OCI-LY1 (cell line): ENCODE measurements around the gene AKR1C3.
"Not testable (repeated sequence)": the region's sequence is repeated elsewhere in the genome, so short reads cannot be mapped to it uniquely, and the experiment has no call there.

Experiments
- H2AFZ ChIP-seq: fragments of 200-600 bp; sonication (generic), shearing (Covaris generic); 2 replicates; pipeline ENCODE4 v1.6.0; 2014; ENCODE audit warnings: antibody characterized with exemption, mild to moderate bottlenecking, low read length
- H3F3A ChIP-seq: fragments of 200-600 bp; sonication (generic), shearing (Covaris generic); 2 replicates; pipeline ENCODE4 v1.6.0; 2014; ENCODE audit warnings: mild to moderate bottlenecking, antibody characterized with exemption, low read length, moderate library complexity; ENCODE audit not compliant: insufficient read depth
- H3K27ac ChIP-seq: fragments of 200-600 bp; sonication (generic); 2 replicates; pipeline ENCODE4 v1.5.1; 2014; ENCODE audit warnings: low read length, mixed run types, mild to moderate bottlenecking, low read depth; ENCODE audit not compliant: poor library complexity, severe bottlenecking
- H3K27me3 ChIP-seq: fragments of 200-600 bp; sonication (generic); 2 replicates; pipeline ENCODE4 v1.6.0; 2014; ENCODE audit warnings: antibody characterized with exemption, mild to moderate bottlenecking, low read length, moderate library complexity; ENCODE audit not compliant: insufficient read depth
- H3K36me3 ChIP-seq: fragments of 200-600 bp; sonication (generic); 2 replicates; pipeline ENCODE4 v1.6.1; 2014; ENCODE audit warnings: mild to moderate bottlenecking, antibody characterized with exemption, low read length, moderate library complexity, mixed read lengths; ENCODE audit not compliant: insufficient read depth
- H3K4me1 ChIP-seq: fragments of 200-600 bp; sonication (generic); 2 replicates; pipeline ENCODE4 v1.5.1; 2014; ENCODE audit warnings: mild to moderate bottlenecking, low read length, moderate library complexity; ENCODE audit not compliant: insufficient read depth, severe bottlenecking
- H3K4me2 ChIP-seq: fragments of 200-600 bp; sonication (generic), shearing (Covaris generic); 2 replicates; pipeline ENCODE4 v1.6.1; 2014; ENCODE audit warnings: low read length
- H3K4me3 ChIP-seq: fragments of 200-600 bp; sonication (generic); 2 replicates; pipeline ENCODE4 v1.5.1; 2014; ENCODE audit warnings: low read length, low read depth, mild to moderate bottlenecking, mixed read lengths; ENCODE audit not compliant: poor library complexity, severe bottlenecking
- H3K79me2 ChIP-seq: fragments of 200-600 bp; shearing (Covaris generic); 2 replicates; pipeline ENCODE4 v1.6.1; 2016; ENCODE audit warnings: mixed run types, low read length, mixed read lengths; ENCODE audit not compliant: insufficient read depth
- H3K9ac ChIP-seq: fragments of 200-600 bp; sonication (generic), shearing (Covaris generic); 2 replicates; pipeline ENCODE4 v1.6.1; 2014; ENCODE audit warnings: mild to moderate bottlenecking, low read length, mixed read lengths
- H3K9me2 ChIP-seq: fragments of 200-600 bp; sonication (generic), shearing (Covaris generic); 2 replicates; pipeline ENCODE4 v1.6.1; 2014; ENCODE audit warnings: low read depth, mild to moderate bottlenecking, low read length, mixed read lengths
- H3K9me3 ChIP-seq: fragments of 200-600 bp; shearing (Covaris generic); 2 replicates; pipeline ENCODE4 v1.6.1; 2014; ENCODE audit warnings: low read length, mixed read lengths
- H4K20me1 ChIP-seq: fragments of 200-600 bp; sonication (generic), shearing (Covaris generic); 2 replicates; pipeline ENCODE4 v1.6.0; 2016; ENCODE audit warnings: mild to moderate bottlenecking, low read length; ENCODE audit not compliant: insufficient read depth
- EZH2 ChIP-seq: fragments of 200-600 bp; sonication (generic), shearing (Covaris generic); IDR thresholded peaks from 2 replicates; pipeline ENCODE4 v1.8.0; 2017; ENCODE audit warnings: borderline replicate concordance, mixed run types, mild to moderate bottlenecking, antibody characterized with exemption, low read length, moderate library complexity, mixed read lengths
- TF ChIP-seq, protein P1 (sequence below): fragments of 200-600 bp; sonication (generic), shearing (Covaris generic); IDR thresholded peaks from 2 replicates; pipeline ENCODE4 v1.5.1; 2017; ENCODE audit warnings: mild to moderate bottlenecking, antibody characterized with exemption, low read length, moderate library complexity, mixed read lengths

AKR1C3 gene

DNA sequence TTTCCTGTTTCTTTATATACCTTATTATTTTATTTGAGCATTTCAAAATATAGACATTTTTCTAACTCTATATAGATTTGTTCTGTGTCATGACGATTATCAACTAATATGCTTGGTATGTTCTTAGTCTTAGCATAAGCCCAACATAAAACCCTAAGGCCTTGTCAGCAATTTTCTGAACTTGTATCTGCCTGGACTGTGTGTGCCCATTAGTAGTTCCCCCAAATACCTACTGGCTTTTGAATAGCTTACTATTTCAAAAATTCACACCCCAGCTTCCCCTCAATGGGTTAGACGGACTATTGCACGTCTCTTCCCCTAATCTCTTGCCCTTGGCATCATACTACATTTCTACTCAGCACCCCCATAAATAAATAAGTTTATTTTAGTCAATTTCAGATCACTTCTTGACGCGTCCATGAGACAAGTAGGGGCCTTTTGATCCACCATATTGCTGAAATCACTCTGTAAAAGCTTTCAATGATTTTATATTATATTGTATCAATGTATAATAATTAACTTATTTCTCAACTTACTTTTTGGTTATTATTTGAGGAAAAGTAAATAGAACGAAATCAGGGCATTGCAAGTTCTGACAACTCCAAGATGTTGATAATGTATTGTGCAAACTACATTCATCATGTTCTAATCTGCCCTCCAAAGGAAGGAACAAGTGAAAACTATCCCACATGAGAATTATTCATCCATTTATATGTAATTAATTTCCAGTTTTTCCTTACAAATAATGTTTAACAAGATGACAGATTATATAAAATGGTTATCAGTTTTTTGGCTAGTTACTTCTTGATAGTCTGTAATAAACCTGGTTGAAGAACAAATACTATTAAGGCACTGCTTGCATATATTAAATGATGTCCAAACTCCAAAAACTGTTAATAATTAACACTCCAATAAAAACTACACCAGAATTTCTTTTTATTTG is 1.1 kb upstream of the AKR1C3 start:
- Histone ChIP-seq H3K4me2 (no peak overlapping the region), H3K4me1 (no peaks in the 10 kb centered on the region), H4K20me1 (no peaks in the 10 kb centered on the region), H3K9me2 (no peaks in the 10 kb centered on the region), H3K79me2 (no peaks in the 10 kb centered on the region), H3K27ac (no peak overlapping the region), H2AFZ (no peak overlapping the region), H3K27me3 (no peaks in the 10 kb centered on the region), H3K9ac (no peak overlapping the region), H3F3A (no peaks in the 10 kb centered on the region), H3K4me3 (no peak overlapping the region), H3K9me3 (no peaks in the 10 kb centered on the region), H3K36me3 (no peaks in the 10 kb centered on the region)
- no peak for TF ChIP-seq EZH2
- TF ChIP-seq, protein P1, sequence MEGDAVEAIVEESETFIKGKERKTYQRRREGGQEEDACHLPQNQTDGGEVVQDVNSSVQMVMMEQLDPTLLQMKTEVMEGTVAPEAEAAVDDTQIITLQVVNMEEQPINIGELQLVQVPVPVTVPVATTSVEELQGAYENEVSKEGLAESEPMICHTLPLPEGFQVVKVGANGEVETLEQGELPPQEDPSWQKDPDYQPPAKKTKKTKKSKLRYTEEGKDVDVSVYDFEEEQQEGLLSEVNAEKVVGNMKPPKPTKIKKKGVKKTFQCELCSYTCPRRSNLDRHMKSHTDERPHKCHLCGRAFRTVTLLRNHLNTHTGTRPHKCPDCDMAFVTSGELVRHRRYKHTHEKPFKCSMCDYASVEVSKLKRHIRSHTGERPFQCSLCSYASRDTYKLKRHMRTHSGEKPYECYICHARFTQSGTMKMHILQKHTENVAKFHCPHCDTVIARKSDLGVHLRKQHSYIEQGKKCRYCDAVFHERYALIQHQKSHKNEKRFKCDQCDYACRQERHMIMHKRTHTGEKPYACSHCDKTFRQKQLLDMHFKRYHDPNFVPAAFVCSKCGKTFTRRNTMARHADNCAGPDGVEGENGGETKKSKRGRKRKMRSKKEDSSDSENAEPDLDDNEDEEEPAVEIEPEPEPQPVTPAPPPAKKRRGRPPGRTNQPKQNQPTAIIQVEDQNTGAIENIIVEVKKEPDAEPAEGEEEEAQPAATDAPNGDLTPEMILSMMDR: no peak

GRCh38 chr10:5095687-5096086 is 1.5 kb downstream of the AKR1C3 start:
- no peak overlapping the region for H3K4me3 ChIP-seq
- H3F3A ChIP-seq: no peaks in the 10 kb centered on the region
- no peaks in the 10 kb centered on the region for H3K79me2 ChIP-seq
- no peaks in the 10 kb centered on the region for H3K36me3 ChIP-seq
- no peak overlapping the region for H3K27ac ChIP-seq
- TF ChIP-seq, protein P1: no peak
- TF ChIP-seq EZH2: no peak
- no peaks in the 10 kb centered on the region for H3K4me1 ChIP-seq
- H3K9ac ChIP-seq: no peak overlapping the region
- no peaks in the 10 kb centered on the region for H3K9me3 ChIP-seq
- H3K27me3 ChIP-seq: no peaks in the 10 kb centered on the region
- no peaks in the 10 kb centered on the region for H3K9me2 ChIP-seq
- H4K20me1 ChIP-seq: no peaks in the 10 kb centered on the region
- H2AFZ ChIP-seq: no peak overlapping the region
- H3K4me2 ChIP-seq: no peak overlapping the region

- H3K9me3 ChIP-seq: no peaks in the 10 kb centered on the region
- no peaks in the 10 kb centered on the region for H3K27me3 ChIP-seq
- no peaks in the 10 kb centered on the region for H3K36me3 ChIP-seq
- H3K79me2 ChIP-seq: no peaks in the 10 kb centered on the region
- no peak overlapping the region for H3K4me2 ChIP-seq
- H2AFZ ChIP-seq: no peak overlapping the region
- no peaks in the 10 kb centered on the region for H4K20me1 ChIP-seq
- no peak overlapping the region for H3K27ac ChIP-seq
- no peak overlapping the region for H3K9ac ChIP-seq
- no peak overlapping the region for H3K4me3 ChIP-seq
- H3F3A ChIP-seq: no peaks in the 10 kb centered on the region
- no peaks in the 10 kb centered on the region for H3K4me1 ChIP-seq
- TF ChIP-seq, protein P1: no peak
- no peak for TF ChIP-seq EZH2
- H3K9me2 ChIP-seq: no peaks in the 10 kb centered on the region
Observed at GRCh38 chr10:5096108-5096507, 1.9 kb downstream of the AKR1C3 start.

GRCh38 chr10:5102479-5102878 is 8.3 kb downstream of the AKR1C3 start:
- H3K79me2 ChIP-seq, H3K27me3 ChIP-seq, H2AFZ ChIP-seq, H3K4me3 ChIP-seq, H3K4me2 ChIP-seq, H3K4me1 ChIP-seq, H3K27ac ChIP-seq, H3K9ac ChIP-seq, H3K36me3 ChIP-seq, H3K9me2 ChIP-seq, H4K20me1 ChIP-seq, H3F3A ChIP-seq, H3K9me3 ChIP-seq: not testable (repeated sequence)
